Measurements from ENCODE around the gene C2orf49.

Gene C2orf49

DNA sequence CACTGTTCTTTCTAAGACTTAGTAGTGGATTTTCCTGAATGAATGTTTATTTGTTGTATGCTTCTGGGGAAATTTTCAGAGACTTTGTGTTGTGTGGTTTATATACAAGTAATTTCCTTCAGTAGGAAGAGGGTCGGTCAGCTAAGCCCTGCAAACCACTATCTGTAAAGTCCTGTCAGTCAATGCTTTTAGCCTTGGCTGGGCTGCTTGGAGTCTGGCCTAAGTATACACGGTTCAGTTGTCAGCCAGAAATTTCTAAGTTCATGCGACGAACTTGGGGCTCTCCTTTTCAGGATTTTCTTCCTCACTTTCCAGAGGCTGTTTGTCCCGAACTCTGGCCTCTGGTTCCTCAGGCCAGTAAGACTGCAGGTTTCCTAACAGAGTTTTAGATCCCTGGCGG lies 21.3 kb downstream of the C2orf49 start:
- no peaks in the 10 kb centered on the region for H3K4me1 ChIP-seq (ENCODE audit: low read length)
- peaks cover 9% of the 10 kb centered on the region; the same call in 1 of the 2 replicates for H3K9me3 ChIP-seq (ENCODE audit: insufficient read depth, low read length)
- no peak for TF ChIP-seq EZH2phosphoT487 (IDR thresholded peaks at IDR 0.05; ENCODE audit: low read depth)
- TF ChIP-seq, protein P1, sequence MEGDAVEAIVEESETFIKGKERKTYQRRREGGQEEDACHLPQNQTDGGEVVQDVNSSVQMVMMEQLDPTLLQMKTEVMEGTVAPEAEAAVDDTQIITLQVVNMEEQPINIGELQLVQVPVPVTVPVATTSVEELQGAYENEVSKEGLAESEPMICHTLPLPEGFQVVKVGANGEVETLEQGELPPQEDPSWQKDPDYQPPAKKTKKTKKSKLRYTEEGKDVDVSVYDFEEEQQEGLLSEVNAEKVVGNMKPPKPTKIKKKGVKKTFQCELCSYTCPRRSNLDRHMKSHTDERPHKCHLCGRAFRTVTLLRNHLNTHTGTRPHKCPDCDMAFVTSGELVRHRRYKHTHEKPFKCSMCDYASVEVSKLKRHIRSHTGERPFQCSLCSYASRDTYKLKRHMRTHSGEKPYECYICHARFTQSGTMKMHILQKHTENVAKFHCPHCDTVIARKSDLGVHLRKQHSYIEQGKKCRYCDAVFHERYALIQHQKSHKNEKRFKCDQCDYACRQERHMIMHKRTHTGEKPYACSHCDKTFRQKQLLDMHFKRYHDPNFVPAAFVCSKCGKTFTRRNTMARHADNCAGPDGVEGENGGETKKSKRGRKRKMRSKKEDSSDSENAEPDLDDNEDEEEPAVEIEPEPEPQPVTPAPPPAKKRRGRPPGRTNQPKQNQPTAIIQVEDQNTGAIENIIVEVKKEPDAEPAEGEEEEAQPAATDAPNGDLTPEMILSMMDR (IDR thresholded peaks at IDR 0.05; ENCODE audit: low read depth, low read length), result no peak
- no peaks in the 10 kb centered on the region for H3K27me3 ChIP-seq (ENCODE audit: low read depth, low read length)
- H2AFZ ChIP-seq (ENCODE audit: low read depth, low read length), result no peak overlapping the region
- no peaks in the 10 kb centered on the region for H4K20me1 ChIP-seq (ENCODE audit: insufficient read depth, low read length)
- no peak overlapping the region for H3K4me3 ChIP-seq (ENCODE audit: low read length)
- no peak overlapping the region for H3K4me2 ChIP-seq (ENCODE audit: low read length)
- no peak overlapping the region for H3K9ac ChIP-seq (ENCODE audit: low read length)
- H3K79me2 ChIP-seq (ENCODE audit: low read length), result no peaks in the 10 kb centered on the region
- H3K36me3 ChIP-seq (replicated peaks; ENCODE audit: low read depth, low read length), result peaks cover 61% of the 10 kb centered on the region
- H3K27ac ChIP-seq (ENCODE audit: low read length), result no peak overlapping the region

GRCh38 chr2:105361102-105361889 lies 24.0 kb downstream of the C2orf49 start:
- Histone ChIP-seq H3K4me3 (ENCODE audit: low read length) (no peak overlapping the region), H4K20me1 (ENCODE audit: insufficient read depth, low read length) (no peaks in the 10 kb centered on the region), H3K79me2 (ENCODE audit: low read length) (no peaks in the 10 kb centered on the region), H3K9me3 (ENCODE audit: insufficient read depth, low read length) (peaks cover 8% of the 10 kb centered on the region; the same call in 1 of the 2 replicates), H3K4me2 (ENCODE audit: low read length) (no peak overlapping the region), H3K27ac (ENCODE audit: low read length) (no peak overlapping the region), H3K36me3 (replicated peaks; ENCODE audit: low read depth, low read length) (peaks cover 41% of the 10 kb centered on the region), H3K4me1 (ENCODE audit: low read length) (no peaks in the 10 kb centered on the region), H3K27me3 (ENCODE audit: low read depth, low read length) (no peaks in the 10 kb centered on the region), H2AFZ (ENCODE audit: low read depth, low read length) (no peak overlapping the region), H3K9ac (ENCODE audit: low read length) (no peak overlapping the region)
- TF ChIP-seq EZH2phosphoT487 (IDR thresholded peaks at IDR 0.05; ENCODE audit: low read depth), result no peak
- TF ChIP-seq, protein P1 (IDR thresholded peaks at IDR 0.05; ENCODE audit: low read depth, low read length), result no peak

DNA sequence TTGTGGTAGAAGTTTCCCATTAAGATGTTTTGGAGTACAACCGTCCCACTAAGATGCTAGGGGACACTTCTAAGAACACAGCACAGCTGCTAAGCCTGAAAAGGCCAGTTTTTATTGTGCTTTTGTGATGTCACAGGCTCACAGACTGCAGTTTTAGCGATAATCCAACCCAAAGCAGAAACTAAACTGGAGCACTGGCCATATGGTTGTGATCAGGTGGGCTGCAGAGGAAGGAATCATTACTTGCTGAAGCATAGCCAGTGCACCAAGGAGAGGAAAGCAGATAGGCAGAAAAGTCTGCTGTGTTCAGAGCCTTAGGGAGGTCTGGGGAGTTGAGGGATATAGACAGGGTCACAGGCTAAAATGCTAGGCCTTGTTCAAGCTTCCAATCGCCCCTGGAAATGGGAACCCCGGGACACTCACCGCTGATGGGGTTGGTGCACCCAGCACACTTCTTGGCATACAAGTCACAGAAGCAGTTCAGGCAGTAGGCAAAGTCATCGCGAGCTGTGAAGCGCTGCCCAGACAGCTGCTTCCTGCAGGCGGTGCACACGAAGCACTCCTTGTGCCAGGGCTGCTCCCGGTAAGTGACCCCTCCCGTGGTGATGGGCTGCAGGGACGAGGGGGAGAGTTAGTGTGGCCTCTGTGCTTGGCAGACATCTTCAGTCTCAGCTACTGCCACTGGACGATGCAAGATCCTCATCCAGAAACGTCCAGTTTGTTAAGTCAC lies 25.7 kb downstream of the C2orf49 start:
- H3K27ac ChIP-seq (ENCODE audit: low read length), result no peak overlapping the region

More for the DNA sequence above, 25.7 kb downstream of the C2orf49 start:
- Histone ChIP-seq H3K79me2 (ENCODE audit: low read length) (no peaks in the 10 kb centered on the region), H2AFZ (ENCODE audit: low read depth, low read length) (no peak overlapping the region), H3K36me3 (replicated peaks; ENCODE audit: low read depth, low read length) (peaks cover 24% of the 10 kb centered on the region), H3K4me3 (ENCODE audit: low read length) (no peak overlapping the region), H4K20me1 (ENCODE audit: insufficient read depth, low read length) (no peaks in the 10 kb centered on the region), H3K4me2 (ENCODE audit: low read length) (no peak overlapping the region), H3K9ac (ENCODE audit: low read length) (no peak overlapping the region), H3K27me3 (ENCODE audit: low read depth, low read length) (0 out of 2 replicates have a peak, but pooled peaks cover 5% of the 10 kb centered on the region), H3K4me1 (ENCODE audit: low read length) (no peaks in the 10 kb centered on the region), H3K9me3 (ENCODE audit: insufficient read depth, low read length) (no peaks in the 10 kb centered on the region)
- TF ChIP-seq, protein P1 (IDR thresholded peaks at IDR 0.05; ENCODE audit: low read depth, low read length), result no peak
- no peak for TF ChIP-seq EZH2phosphoT487 (IDR thresholded peaks at IDR 0.05; ENCODE audit: low read depth)
